ENCODE measurements around the gene FAM3C.
"Not testable (repeated sequence)": the region's sequence is repeated elsewhere in the genome, so short reads cannot be mapped to it uniquely, and the experiment has no call there.

The FAM3C gene, protein sequence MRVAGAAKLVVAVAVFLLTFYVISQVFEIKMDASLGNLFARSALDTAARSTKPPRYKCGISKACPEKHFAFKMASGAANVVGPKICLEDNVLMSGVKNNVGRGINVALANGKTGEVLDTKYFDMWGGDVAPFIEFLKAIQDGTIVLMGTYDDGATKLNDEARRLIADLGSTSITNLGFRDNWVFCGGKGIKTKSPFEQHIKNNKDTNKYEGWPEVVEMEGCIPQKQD

DNA sequence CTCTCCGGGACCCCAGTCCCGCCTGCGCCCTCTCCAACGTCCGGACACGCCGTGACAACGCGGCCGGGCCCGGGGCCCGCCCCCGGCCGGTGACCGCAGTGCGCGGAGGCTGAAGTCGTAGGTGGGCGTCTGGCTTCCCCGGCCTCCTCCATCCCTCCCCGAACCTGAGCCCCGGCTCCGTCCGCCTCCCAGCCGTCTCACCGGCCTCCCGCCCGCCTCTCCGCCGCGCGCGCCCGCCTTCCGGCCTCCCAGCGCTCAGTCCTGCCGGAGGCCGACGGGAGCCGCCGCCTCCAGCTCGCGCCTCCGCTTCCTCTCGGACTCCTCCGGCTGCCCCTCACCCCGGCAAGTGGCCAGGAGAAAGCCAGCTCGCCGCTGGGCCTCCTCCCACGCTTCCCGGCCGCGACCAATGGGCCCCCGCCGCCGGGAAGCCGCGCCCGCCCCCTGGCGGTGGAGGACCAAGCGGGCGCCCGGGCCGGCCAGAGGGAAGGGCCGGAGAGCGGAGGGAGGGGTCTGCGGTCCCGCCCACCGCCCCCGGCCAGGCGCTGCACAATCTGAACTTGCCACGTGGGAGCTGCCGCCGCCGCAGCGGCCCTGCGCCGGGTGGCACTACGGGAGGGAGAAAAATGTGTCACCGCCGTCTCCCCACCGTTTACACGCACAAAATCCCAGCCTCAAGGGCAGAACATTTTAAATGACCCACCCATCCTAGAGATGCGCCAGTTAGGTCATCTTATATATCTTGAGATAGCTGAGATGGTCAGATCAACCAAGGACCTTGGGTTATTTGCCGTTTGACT, at the start of gene FAM3C:
TSS of gene FAM3C (minus strand) at position 348 of the 797 bp plus-strand sequence. CDS start 13,339 bp downstream, outside the sequence.
- peak; percentile 59 to 97 for DNase-seq

DNA sequence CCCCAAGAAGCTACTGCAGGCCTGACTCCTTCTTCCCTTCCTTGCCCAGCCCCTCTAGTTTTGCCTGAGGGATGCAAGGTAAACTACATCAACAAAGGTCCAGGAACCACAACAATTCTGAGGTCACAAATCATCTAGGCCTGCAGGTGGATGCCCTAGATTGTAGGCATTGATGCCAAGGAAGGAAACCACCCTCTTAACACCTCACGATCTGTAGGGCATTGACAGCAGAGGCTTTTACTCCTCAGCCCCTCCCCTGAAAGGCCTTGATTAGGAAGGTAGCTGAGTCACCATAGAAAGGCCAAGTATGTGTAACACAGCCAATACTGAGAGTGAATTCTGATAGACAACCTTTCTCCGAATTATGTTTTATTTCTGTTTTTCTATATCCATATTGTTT, 46.7 kb upstream of the FAM3C start:
- DNase-seq: no peak

GRCh38 chr7:121440857-121441503, 44.9 kb upstream of the FAM3C start:
- DNase-seq: no peak

- DNase-seq: peak; percentile 64 to 88
Observed at GRCh38 chr7:121438043-121438955, 42.2 kb upstream of the FAM3C start.

DNA sequence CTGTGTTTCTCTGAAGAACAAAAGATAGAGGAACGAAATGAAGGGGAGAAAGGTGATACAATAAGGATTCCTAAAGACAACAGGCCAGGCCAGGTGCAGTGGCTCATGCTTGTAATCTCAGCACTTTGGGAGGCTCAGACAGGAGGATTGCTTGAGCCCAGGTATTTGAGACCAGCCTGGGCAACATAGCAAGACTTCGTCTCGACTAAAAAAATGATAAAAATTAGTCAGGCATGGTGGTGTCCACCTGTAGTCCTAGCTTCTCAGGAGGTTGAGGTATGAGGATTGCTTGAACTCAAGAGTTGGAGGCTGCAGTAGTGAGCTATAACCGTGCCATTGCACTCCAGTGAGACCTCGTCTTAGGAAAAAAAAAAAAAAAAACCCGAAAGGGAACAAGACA, 41.4 kb upstream of the FAM3C start:
- no peak for DNase-seq

DNA sequence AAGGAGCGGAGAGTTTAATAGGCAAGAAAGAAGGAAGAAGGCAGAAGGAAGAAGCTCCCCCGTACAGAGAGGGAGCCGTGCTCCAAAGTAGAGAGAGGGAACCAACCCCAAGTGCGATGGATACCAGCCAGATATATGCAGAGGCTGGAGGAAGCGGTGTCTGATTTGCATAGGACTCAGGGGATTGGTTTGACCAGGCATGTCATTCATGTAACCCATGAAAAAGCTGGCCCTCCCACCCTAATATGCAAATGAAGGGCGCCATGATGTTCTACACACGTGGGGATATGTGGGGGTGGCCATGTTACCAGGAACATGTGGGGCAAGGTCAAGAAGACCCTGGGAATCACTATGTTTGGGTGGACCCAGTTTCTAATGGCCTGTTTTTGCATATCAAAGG, 40.6 kb upstream of the FAM3C start:
- peak in 1 of 2 experiments; percentile 32 for DNase-seq

DNA sequence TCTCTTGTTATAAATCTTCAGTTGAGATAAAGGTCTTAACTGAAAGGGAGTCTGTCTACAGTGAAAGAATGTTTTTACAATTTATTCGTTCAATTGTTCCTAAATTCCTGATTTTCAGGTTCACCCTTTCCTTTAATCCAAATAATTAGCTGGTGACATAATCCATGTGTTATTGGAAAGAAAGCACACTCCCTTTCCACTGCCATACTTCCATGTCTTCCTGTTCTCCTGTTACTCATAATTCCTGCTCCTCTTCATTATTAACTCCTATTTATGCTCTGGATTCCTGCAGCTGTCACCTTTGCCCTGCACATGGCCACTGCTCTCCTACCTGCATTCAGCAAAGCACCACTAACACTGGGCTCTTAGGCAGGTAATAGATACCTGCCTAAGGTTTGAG, 40.0 kb upstream of the FAM3C start:
- no peak for DNase-seq

GRCh38 chr7:121433775-121434174, 37.7 kb upstream of the FAM3C start:
- no peak for DNase-seq

DNA sequence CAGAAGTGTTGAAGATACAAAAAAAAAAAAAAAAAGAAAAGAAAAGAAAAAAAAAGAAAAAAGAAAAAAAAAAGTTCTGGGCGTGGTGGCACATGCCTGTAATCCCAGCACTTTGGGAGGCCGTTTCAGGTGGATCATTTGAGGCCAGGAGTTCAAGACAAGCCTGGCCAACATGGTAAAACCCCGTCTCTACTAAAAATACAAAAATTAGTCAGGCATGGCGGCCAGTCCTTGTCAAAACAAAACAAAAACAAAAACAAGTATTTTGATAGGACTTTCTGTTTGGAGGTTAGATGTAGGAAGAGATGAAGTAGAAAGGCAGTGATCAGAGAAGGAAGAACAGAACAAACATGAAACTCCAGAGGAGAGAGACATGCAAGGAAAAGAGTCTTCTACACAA, 36.4 kb upstream of the FAM3C start:
- DNase-seq: not testable (repeated sequence)

GRCh38 chr7:121431996-121432395, 35.9 kb upstream of the FAM3C start:
- DNase-seq: no peak

- no peak for DNase-seq
Observed at GRCh38 chr7:121431389-121431995, 35.4 kb upstream of the FAM3C start.

GRCh38 chr7:121430558-121430957, 34.5 kb upstream of the FAM3C start:
- DNase-seq: no peak

GRCh38 chr7:121429798-121430197, 33.7 kb upstream of the FAM3C start:
- DNase-seq: no peak

DNA sequence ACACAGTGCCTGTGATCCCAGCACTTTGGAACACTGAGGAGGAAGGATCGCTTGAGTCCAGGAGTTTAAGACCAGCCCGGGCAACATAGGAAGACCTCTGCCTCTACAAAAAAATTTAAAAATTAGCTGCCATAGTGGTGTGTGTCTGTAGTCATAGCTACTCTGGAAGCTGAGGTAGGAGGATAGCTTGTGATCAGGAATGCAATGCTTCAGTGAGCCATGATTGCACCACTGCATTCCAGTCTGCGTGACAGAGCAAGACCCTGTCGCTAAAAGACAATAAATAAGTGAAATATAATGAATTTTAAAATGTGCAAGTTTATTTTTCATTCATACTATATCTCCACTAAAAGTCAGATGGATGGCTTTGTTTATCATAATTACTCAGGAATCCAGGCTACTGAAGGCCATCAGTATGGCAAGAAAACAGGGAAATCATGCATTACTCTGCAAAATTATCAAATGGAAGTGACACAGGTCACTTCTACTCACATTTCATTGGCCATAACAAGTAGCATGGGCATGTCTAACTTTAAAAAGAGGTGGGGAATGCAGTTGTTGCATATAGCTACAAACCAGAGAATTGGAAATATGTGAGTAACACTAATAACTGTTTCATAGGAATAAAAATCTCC, 32.9 kb upstream of the FAM3C start:
- DNase-seq: no peak

- not testable (repeated sequence) for DNase-seq
Observed at GRCh38 chr7:121421743-121422142, 25.6 kb upstream of the FAM3C start.

DNA sequence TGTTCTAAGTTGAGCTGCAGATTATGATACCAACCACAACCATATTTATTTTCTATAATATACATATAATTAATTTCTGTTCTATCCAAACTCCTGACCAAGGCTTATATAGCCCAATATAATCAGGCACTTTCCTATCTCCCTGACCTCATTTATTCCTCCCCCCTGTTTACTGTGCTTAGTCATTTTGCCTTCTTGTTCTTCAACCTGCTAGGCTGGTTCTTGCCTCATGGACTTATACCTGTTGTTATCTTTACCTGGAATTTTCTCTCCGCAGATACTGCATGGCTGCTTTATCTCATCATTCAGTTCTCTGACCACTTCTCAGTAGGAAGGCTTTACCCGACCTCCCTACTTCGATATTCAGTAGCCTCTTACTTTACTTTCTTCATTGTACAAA, 24.9 kb upstream of the FAM3C start:
- no peak for DNase-seq

DNA sequence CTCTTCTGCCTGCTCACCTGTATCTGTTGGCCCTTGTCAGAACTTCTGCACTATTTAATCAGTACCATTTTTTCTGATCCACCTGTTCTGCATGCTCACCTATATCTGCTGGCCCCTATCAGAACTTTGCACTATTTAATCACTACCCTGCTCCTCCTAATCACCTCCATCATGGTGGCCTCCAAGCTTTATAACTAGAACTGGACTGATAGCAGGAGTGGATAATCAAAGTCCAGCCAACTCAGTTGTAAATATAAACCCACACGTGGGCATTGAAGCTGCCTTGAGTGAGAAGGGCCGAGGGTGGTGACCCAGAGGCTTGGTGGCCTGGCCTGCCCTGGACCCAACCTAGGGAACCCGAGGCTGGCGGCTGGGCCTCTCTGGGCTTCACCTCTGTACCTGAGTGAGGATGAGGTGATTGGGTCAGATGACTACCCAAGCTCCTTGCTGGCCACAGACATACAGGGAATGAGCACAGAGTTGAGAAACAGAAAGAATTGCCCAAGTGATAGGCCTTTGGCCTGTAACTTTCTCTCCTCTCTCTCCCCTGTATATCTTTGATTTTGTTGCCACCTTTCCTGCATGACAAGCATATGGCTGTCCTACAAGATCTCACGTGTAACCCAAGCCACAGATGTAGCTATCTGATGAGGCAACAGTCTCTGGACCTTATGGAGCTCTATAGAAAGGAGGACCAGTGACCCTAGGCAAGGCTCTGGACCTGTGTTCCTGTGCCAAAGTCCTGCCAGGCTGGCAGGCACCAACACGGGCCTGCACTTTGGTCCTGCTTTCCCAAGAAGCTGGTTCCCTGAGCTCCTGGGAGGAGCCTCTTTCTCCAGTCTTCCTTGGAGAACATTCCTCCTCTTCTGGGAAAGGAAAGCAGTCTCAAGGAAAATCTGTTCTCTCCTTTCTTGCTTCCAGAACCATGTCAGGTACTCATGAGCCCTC, 23.4 kb upstream of the FAM3C start:
- no peak for DNase-seq

DNA sequence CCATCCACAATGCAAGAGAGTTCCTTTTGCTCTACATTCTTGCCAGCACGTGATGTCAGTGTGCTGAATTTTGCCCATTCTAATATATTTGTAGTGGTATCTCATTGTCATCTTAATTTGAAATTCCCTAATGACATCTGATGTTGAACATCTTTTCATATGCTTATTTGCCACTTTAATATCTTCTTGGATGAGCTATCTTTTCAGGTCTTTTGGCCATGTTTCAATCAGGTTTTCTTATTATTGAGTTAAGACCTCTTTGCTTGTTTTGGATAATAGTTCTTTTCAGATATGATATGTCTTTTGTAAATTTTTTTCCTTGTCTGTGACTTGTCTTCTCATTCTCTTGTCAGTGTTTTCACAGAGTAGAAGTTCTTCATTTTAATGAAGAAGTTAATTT, 20.4 kb upstream of the FAM3C start:
- DNase-seq: no peak

DNA sequence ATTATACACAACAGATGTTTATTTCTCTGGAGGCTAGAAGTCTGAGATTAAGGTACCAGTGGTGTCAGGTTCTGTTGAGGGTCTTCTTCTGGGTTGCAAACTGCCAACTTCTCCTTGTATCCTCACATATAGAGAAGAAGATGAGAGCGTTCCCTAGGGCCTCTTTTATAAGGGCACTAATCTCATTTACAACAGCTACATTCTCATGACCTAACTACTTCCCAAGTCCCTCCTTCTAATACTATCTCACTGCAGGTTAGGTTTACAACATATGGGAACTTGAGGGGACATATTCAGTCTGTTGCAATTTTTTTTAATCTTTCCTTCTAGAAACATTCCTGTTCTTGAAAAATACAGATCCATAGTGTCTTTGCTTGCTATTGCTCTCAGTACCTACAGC, 18.3 kb upstream of the FAM3C start:
- DNase-seq: no peak

DNA sequence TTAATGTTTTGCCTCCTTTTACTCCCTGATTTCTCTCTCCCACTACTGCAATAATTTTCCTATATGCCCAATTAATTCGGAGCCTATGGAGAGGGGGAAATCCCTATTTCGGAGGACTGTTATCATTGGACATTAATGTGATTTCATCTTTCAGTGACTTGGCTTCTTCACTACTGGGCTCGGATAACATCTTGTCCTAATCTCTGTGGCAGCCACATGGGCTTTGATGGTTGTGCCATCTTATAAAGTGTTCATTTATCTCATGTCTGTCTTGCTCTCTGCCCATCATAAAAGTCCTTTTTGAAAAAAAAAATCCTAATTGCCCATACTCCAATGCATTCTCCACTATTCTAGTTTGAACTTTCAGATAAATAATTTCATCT, 15.5 kb upstream of the FAM3C start:
- DNase-seq: no peak
